HFFc6 (cell line): ENCODE measurements around the gene ATRAID. TPM values are rescaled to one million over a fixed set of nuclear protein-coding genes. Genes with fewer than 3 reads are reported as not detected.
"Not testable (repeated sequence)": the region's sequence is repeated elsewhere in the genome, so short reads cannot be mapped to it uniquely, and the experiment has no call there.

ENCODE experiments used
- DNase-seq: peaks from one replicate; pipeline ENCODE4 v3.0.0-alpha.2; 2018
- H3K27ac Mint-ChIP-seq: 2 replicates; pipeline ENCODE4 v1.8.0; 2020; ENCODE audit warnings: mild to moderate bottlenecking, mixed read lengths
- H3K27me3 Mint-ChIP-seq: 2 replicates; pipeline ENCODE4 v1.8.0; 2021; ENCODE audit warnings: mild to moderate bottlenecking, moderate library complexity, mixed read lengths; ENCODE audit not compliant: insufficient read depth
- H3K36me3 Mint-ChIP-seq: 2 replicates; pipeline ENCODE4 v1.8.0; 2021; ENCODE audit warnings: low read depth, mixed read lengths
- H3K4me1 Mint-ChIP-seq: 2 replicates; pipeline ENCODE4 v1.8.0; 2020; ENCODE audit warnings: low read depth, mixed read lengths
- H3K4me3 Mint-ChIP-seq: 2 replicates; pipeline ENCODE4 v1.8.0; 2020; ENCODE audit warnings: mild to moderate bottlenecking, moderate library complexity, mixed read lengths
- H3K9me3 Mint-ChIP-seq: 2 replicates; pipeline ENCODE4 v1.8.0; 2020; ENCODE audit warnings: mild to moderate bottlenecking, mixed read lengths
- CTCF ChIP-seq: fragments of 200-600 bp; sonication (generic); IDR thresholded peaks from 2 replicates; pipeline ENCODE4 v1.5.0; 2021; ENCODE audit warnings: antibody characterized with exemption, mild to moderate bottlenecking
- total RNA-seq, 6 experiments: library from RNA; stranded (reverse); fragmentation: NEBNext Ultra II Directional; extraction: Animal tissue kit (Norgen Biotek cat#: 25700); gene quantifications; 2 replicates in 1 of 6; 3 replicates in 5 of 6; pipeline ENCODE4 v1.2.3, GENCODE V29; 2021

Gene ATRAID
- total RNA-seq, 6 experiments from 2014 or later, result 98.8 to 123 (median 116) TPM

- Mint-ChIP-seq H3K36me3 (no peaks in the 10 kb centered on the region), H3K27ac (no peak overlapping the region), H3K27me3 (peaks cover 30% of the 10 kb centered on the region), H3K4me3 (no peak overlapping the region), H3K4me1 (peaks cover 7% of the 10 kb centered on the region), H3K9me3 (no peaks in the 10 kb centered on the region)
- TF ChIP-seq CTCF, result no peak
- no peak for DNase-seq
These were observed 40.4 kb upstream of the ATRAID start for GRCh38 chr2:27171351-27171848.

- Mint-ChIP-seq H3K27me3 (peaks cover 26% of the 10 kb centered on the region), H3K9me3 (no peaks in the 10 kb centered on the region), H3K4me3 (no peak overlapping the region), H3K27ac (no peak overlapping the region), H3K36me3 (no peaks in the 10 kb centered on the region), H3K4me1 (peaks cover 12% of the 10 kb centered on the region)
- TF ChIP-seq CTCF, result no peak
- DNase-seq, result no peak
These were observed 37.2 kb upstream of the ATRAID start for GRCh38 chr2:27174638-27175037.

DNA sequence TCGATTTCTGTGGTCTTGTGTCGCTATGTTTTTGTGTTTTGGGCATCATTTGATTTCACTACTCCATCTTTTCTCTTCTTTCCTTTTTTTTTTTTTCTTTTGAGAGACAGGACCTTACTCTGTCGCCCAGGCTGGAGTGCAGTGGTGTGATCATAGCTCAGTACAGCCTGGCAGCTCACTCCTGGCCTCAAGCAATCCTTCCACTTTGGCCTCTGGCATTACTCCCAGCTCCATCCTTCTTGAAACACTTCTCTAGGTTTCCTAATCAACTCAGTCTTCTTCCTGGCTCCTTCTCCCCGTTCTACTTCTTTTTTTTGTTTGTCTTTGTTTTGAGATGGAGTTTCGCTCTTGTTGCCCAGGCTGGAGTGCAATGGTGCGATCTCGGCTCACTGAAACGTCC is 36.5 kb upstream of the ATRAID start:
- Mint-ChIP-seq H3K27me3 (peaks cover 22% of the 10 kb centered on the region), H3K36me3 (no peaks in the 10 kb centered on the region), H3K27ac (no peak overlapping the region), H3K9me3 (no peaks in the 10 kb centered on the region), H3K4me1 (peaks cover 18% of the 10 kb centered on the region), H3K4me3 (no peak overlapping the region)
- no peak for DNase-seq
- TF ChIP-seq CTCF, result no peak

GRCh38 chr2:27175781-27176180 is 36.1 kb upstream of the ATRAID start:
- H3K36me3 Mint-ChIP-seq, H3K4me3 Mint-ChIP-seq, H3K27ac Mint-ChIP-seq, H3K9me3 Mint-ChIP-seq, DNase-seq: not testable (repeated sequence)
- peaks cover 19% of the 10 kb centered on the region for H3K27me3 Mint-ChIP-seq
- peaks cover 18% of the 10 kb centered on the region for H3K4me1 Mint-ChIP-seq

GRCh38 chr2:27177441-27178351 is 34.1 kb upstream of the ATRAID start:
- TF ChIP-seq CTCF, result no peak
- no peak for DNase-seq
- Mint-ChIP-seq H3K4me3 (no peak overlapping the region), H3K27me3 (peaks cover 9% of the 10 kb centered on the region), H3K27ac (no peak overlapping the region), H3K36me3 (no peaks in the 10 kb centered on the region), H3K9me3 (no peaks in the 10 kb centered on the region), H3K4me1 (peaks cover 35% of the 10 kb centered on the region)

- DNase-seq, result no peak
- H3K27me3 Mint-ChIP-seq, result peaks cover 10% of the 10 kb centered on the region
- no peak overlapping the region for H3K4me3 Mint-ChIP-seq
- no peaks in the 10 kb centered on the region for H3K36me3 Mint-ChIP-seq
- H3K27ac Mint-ChIP-seq, result no peak overlapping the region
- no peaks in the 10 kb centered on the region for H3K9me3 Mint-ChIP-seq
- TF ChIP-seq CTCF, result no peak
- H3K4me1 Mint-ChIP-seq, result peaks cover 41% of the 10 kb centered on the region
These were observed 33.4 kb upstream of the ATRAID start for GRCh38 chr2:27178469-27178868.
